HepG2 (cell line): ENCODE data around the gene PLPP7. TPM values are rescaled to one million over a fixed set of nuclear protein-coding genes. Genes with fewer than 3 reads are reported as not detected.

Experiments used
- CREM ChIP-seq, 2 experiments: sonication (generic) in 1 of 2; formaldehyde crosslinking in 1 of 2; IDR thresholded peaks; 2 replicates each; pipeline versions ENCODE4 v1.4.0 to v1.6.1; 2016 to 2020; ENCODE audit warnings: antibody characterized with exemption in 1 of 2, mild to moderate bottlenecking in 1 of 2, missing genetic modification reagents in 1 of 2
- HIVEP1 ChIP-seq: sonication (generic); formaldehyde crosslinking; IDR thresholded peaks from 2 replicates; pipeline ENCODE4 v1.4.0; 2020; ENCODE audit warnings: mild to moderate bottlenecking, missing genetic modification reagents
- HMG20A ChIP-seq: IDR thresholded peaks from 2 replicates; pipeline ENCODE4 v1.6.1; 2016; ENCODE audit warnings: borderline replicate concordance
- KDM5B ChIP-seq: sonication (generic); formaldehyde crosslinking; IDR thresholded peaks from 2 replicates; pipeline ENCODE4 v1.4.0; 2020; ENCODE audit warnings: missing genetic modification reagents, mild to moderate bottlenecking, borderline replicate concordance
- MTA1 ChIP-seq: sonication (generic); formaldehyde crosslinking; IDR thresholded peaks from 2 replicates; pipeline ENCODE4 v1.4.0; 2020; ENCODE audit warnings: missing genetic modification reagents, mild to moderate bottlenecking, borderline replicate concordance
- NCOA5 ChIP-seq: sonication (generic); formaldehyde crosslinking; IDR thresholded peaks from 2 replicates; pipeline ENCODE4 v1.4.0; 2020; ENCODE audit warnings: missing genetic modification reagents
- NFYC ChIP-seq: IDR thresholded peaks from 2 replicates; pipeline ENCODE4 v1.6.1; 2016; ENCODE audit warnings: missing genetic modification reagents, missing compliant biosample characterization
- PLSCR1 ChIP-seq: sonication (generic); formaldehyde crosslinking; IDR thresholded peaks from 2 replicates; pipeline ENCODE4 v1.5.0; 2020; ENCODE audit warnings: missing genetic modification reagents, mild to moderate bottlenecking, borderline replicate concordance
- SATB2 ChIP-seq: sonication (generic); formaldehyde crosslinking; IDR thresholded peaks from 2 replicates; pipeline ENCODE4 v1.5.0; 2020; ENCODE audit warnings: missing genetic modification reagents
- TRIM24 ChIP-seq: sonication (generic); formaldehyde crosslinking; IDR thresholded peaks from 2 replicates; pipeline ENCODE4 v1.8.0; 2022; ENCODE audit warnings: mild to moderate bottlenecking, missing genetic modification reagents
- UBTF ChIP-seq: sonication (generic); formaldehyde crosslinking; IDR thresholded peaks from 2 replicates; pipeline ENCODE4 v1.4.0; 2020; ENCODE audit warnings: mild to moderate bottlenecking, missing genetic modification reagents
- XRCC5 ChIP-seq: fragments of 200-400 bp; formaldehyde crosslinking; optimal IDR thresholded peaks from 2 replicates; pipeline ENCODE3; 2017; ENCODE audit warnings: mild to moderate bottlenecking, low read length
- ZBTB25 ChIP-seq: IDR thresholded peaks from 2 replicates; pipeline ENCODE4 v1.6.1; 2018; ENCODE audit warnings: missing genetic modification reagents
- ZFX ChIP-seq: sonication (generic); formaldehyde crosslinking; IDR thresholded peaks from 2 replicates; pipeline ENCODE4 v1.4.0; 2020; ENCODE audit warnings: mild to moderate bottlenecking, low read depth, missing genetic modification reagents, moderate library complexity
- ZNF326 ChIP-seq: sonication (generic); formaldehyde crosslinking; IDR thresholded peaks from 2 replicates; pipeline ENCODE4 v1.4.0; 2020; ENCODE audit warnings: missing genetic modification reagents, borderline replicate concordance
- ZNF431 ChIP-seq: sonication (generic); formaldehyde crosslinking; IDR thresholded peaks from 2 replicates; pipeline ENCODE4 v1.9.0; 2022; ENCODE audit warnings: missing genetic modification reagents, low read depth, mild to moderate bottlenecking, borderline replicate concordance
- ZNF510 ChIP-seq: sonication (generic); formaldehyde crosslinking; IDR thresholded peaks from 2 replicates; pipeline ENCODE4 v1.4.0; 2020; ENCODE audit warnings: low read depth, mild to moderate bottlenecking, missing genetic modification reagents
- ZNF841 ChIP-seq: sonication (generic); formaldehyde crosslinking; IDR thresholded peaks from 2 replicates; pipeline ENCODE4 v1.8.1; 2023; ENCODE audit warnings: missing genetic modification reagents, borderline replicate concordance
- polyA plus RNA-seq, 8 experiments: library from polyadenylated mRNA; depleted of rRNA in 3 of 8; stranded (reverse) in 7 of 8; unstranded in 1 of 8; fragments of >200 nt; fragmentation: Illumina TruSeq in 4 of 8; extraction: Trizol in 4 of 8; gene quantifications; 2 replicates each; pipeline versions ENCODE4 v1.2.1 to v1.2.3, GENCODE V29; 2011 to 2016; ENCODE audit warnings: low read depth in 4 of 8, missing spikeins in 1 of 8, mixed read lengths in 1 of 8; ENCODE audit not compliant: insufficient read depth in 1 of 8
- total RNA-seq, 5 experiments: library from RNA; depleted of rRNA; stranded (reverse); fragments of >200 nt; fragmentation: Illumina TruSeq; extraction: Trizol; gene quantifications; 2 replicates each; pipeline ENCODE4 v1.2.3, GENCODE V29; 2016; ENCODE audit warnings: low read depth in 1 of 5
- TF ChIP-seq, protein P1 (sequence below): sonication (generic); formaldehyde crosslinking; IDR thresholded peaks from 2 replicates; pipeline ENCODE4 v1.4.0; 2020; ENCODE audit warnings: mild to moderate bottlenecking, missing genetic modification reagents
- TF ChIP-seq, protein P2 (sequence below): sonication (generic); formaldehyde crosslinking; IDR thresholded peaks from 2 replicates; pipeline ENCODE4 v1.5.1; 2020; ENCODE audit warnings: mild to moderate bottlenecking, missing genetic modification reagents, borderline replicate concordance
- TF ChIP-seq, protein P3 (sequence below): sonication (generic); formaldehyde crosslinking; IDR thresholded peaks from 2 replicates; pipeline ENCODE4 v1.8.0; 2022; ENCODE audit warnings: mild to moderate bottlenecking, missing genetic modification reagents, moderate library complexity

PLPP7 gene
- total and polyA plus RNA-seq, 2 of the 13 experiments (the other 11 are each of a cell fraction or from before 2014, with no cell fraction given) = 0.33 to 1.2 TPM

- TF ChIP-seq XRCC5 = no peak
- TF ChIP-seq HIVEP1 = no peak
- no peak for TF ChIP-seq SATB2
- TF ChIP-seq UBTF = peak; percentile 37; the same call in 1 of the 2 replicates
- no peak for TF ChIP-seq PLSCR1 (CRISPR knock-in tag)
- TF ChIP-seq, protein P1, sequence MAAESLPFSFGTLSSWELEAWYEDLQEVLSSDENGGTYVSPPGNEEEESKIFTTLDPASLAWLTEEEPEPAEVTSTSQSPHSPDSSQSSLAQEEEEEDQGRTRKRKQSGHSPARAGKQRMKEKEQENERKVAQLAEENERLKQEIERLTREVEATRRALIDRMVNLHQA (CRISPR knock-in tag) = no peak
- no peak for TF ChIP-seq ZNF431
- TF ChIP-seq ZFX (CRISPR knock-in tag) = peak; percentile 99
- peak; percentile 49 for TF ChIP-seq CREM (IDR thresholded peaks at IDR 0.05)
- no peak for TF ChIP-seq CREM (CRISPR knock-in tag; IDR thresholded peaks at IDR 0.05)
- TF ChIP-seq TRIM24 (CRISPR knock-in tag) = no peak
- no peak for TF ChIP-seq ZNF510
- TF ChIP-seq, protein P2, sequence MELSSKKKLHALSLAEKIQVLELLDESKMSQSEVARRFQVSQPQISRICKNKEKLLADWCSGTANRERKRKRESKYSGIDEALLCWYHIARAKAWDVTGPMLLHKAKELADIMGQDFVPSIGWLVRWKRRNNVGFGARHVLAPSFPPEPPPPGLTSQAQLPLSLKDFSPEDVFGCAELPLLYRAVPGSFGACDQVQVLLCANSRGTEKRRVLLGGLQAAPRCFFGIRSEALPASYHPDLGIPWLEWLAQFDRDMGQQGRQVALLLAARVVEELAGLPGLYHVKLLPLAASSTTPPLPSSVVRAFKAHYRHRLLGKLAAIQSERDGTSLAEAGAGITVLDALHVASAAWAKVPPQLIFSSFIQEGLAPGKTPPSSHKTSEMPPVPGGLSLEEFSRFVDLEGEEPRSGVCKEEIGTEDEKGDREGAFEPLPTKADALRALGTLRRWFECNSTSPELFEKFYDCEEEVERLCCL (CRISPR knock-in tag) = no peak
- no peak for TF ChIP-seq ZNF326
- no peak for TF ChIP-seq MTA1
- no peak for TF ChIP-seq HMG20A (CRISPR knock-in tag)
- TF ChIP-seq KDM5B = no peak
- TF ChIP-seq NFYC (CRISPR knock-in tag) = peak; percentile 82
- TF ChIP-seq NCOA5 (CRISPR knock-in tag) = no peak
- no peak for TF ChIP-seq ZBTB25 (CRISPR knock-in tag)
- TF ChIP-seq ZNF841 (CRISPR knock-in tag) = no peak
- TF ChIP-seq, protein P3, sequence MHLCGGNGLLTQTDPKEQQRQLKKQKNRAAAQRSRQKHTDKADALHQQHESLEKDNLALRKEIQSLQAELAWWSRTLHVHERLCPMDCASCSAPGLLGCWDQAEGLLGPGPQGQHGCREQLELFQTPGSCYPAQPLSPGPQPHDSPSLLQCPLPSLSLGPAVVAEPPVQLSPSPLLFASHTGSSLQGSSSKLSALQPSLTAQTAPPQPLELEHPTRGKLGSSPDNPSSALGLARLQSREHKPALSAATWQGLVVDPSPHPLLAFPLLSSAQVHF (CRISPR knock-in tag) = no peak
These were observed at the start of gene PLPP7 (continued) for GRCh38 chr9:131289301-131290035.
